Suprapubic skin (tissue), 3 donors: ENCODE results near the gene CRYBG1.

Experiments
- POLR2A ChIP-seq, 2 donors: fragments of 450-650 bp; IDR thresholded peaks; one replicate each; pipeline ENCODE4 v1.6.1; 2017; ENCODE audit warnings: antibody characterized with exemption in 2 of 2, mild to moderate bottlenecking in 2 of 2, moderate library complexity in 2 of 2
- TF ChIP-seq, protein P1 (sequence below), 2 donors: fragments of 200-600 bp in 1 of 2; fragments of 450-650 bp in 1 of 2; sonication (generic) in 1 of 2; IDR thresholded peaks; one replicate each; pipeline ENCODE4 v1.5.1; 2016 to 2019; ENCODE audit warnings: antibody characterized with exemption in 2 of 2, mild to moderate bottlenecking in 1 of 2, moderate library complexity in 1 of 2

DNA sequence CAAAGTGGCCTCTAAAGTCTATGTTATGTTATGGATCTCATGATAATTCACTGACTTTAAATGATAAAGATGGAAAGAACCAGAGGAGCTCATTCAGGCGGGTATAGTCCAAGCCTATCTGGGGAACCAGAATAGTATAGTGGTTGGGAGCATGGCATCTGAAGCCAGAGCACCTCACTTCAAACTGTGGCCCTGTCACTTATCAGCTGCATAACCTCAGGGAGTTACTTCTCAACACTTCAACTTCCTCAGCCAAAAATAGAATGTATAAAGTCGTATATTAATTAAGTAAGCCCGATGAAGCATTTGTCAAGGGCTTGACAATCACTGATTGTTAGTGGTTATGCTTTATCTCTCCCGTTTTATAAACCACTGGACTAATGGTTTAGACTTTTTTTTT is 156.1 kb downstream of the CRYBG1 start:
- TF ChIP-seq, protein P1, sequence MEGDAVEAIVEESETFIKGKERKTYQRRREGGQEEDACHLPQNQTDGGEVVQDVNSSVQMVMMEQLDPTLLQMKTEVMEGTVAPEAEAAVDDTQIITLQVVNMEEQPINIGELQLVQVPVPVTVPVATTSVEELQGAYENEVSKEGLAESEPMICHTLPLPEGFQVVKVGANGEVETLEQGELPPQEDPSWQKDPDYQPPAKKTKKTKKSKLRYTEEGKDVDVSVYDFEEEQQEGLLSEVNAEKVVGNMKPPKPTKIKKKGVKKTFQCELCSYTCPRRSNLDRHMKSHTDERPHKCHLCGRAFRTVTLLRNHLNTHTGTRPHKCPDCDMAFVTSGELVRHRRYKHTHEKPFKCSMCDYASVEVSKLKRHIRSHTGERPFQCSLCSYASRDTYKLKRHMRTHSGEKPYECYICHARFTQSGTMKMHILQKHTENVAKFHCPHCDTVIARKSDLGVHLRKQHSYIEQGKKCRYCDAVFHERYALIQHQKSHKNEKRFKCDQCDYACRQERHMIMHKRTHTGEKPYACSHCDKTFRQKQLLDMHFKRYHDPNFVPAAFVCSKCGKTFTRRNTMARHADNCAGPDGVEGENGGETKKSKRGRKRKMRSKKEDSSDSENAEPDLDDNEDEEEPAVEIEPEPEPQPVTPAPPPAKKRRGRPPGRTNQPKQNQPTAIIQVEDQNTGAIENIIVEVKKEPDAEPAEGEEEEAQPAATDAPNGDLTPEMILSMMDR (IDR thresholded peaks at IDR 0.05): no peak
- no peak for TF ChIP-seq POLR2A (IDR thresholded peaks at IDR 0.05)
